Measurements from ENCODE around the gene MPST. TPM values are rescaled to one million over a fixed set of nuclear protein-coding genes. Genes with fewer than 3 reads are reported as not detected.

Gene MPST
- total RNA-seq, 6 donors from 2014 or later: 80.8 to 183 (median 135) TPM

GRCh38 chr22:37072673-37073072 is 53.1 kb downstream of the MPST start:
- Histone ChIP-seq H3K4me1 (peaks cover 0 to under 1% (median 0%) of the 10 kb centered on the region in 4 donors), H3K36me3 (no peaks in the 10 kb centered on the region), H3K4me3 (no peak overlapping the region), H3K27me3 (peaks cover 0 to 12% (median 4%) of the 10 kb centered on the region in 4 donors), H3K27ac (no peak overlapping the region), H3K9me3 (no peaks in the 10 kb centered on the region)
- ATAC-seq (ENCODE audit: low FRiP score in 2 of 2) (no peak), DNase-seq (no peak)
- no peak for TF ChIP-seq POLR2A (IDR thresholded peaks at IDR 0.05)
- TF ChIP-seq CTCF (IDR thresholded peaks at IDR 0.05): no peak
- no peak for TF ChIP-seq POLR2AphosphoS5 (IDR thresholded peaks at IDR 0.05)
- no peak for TF ChIP-seq EP300 (IDR thresholded peaks at IDR 0.05)
- WGBS, 2 donors: 88 to 90% methylated on average over 8 of the region's 8 CpGs

GRCh38 chr22:37074537-37074936 is 55.0 kb downstream of the MPST start:
- WGBS, 2 donors: 70 to 74% methylated on average over 15 to 16 of the region's 16 CpGs
- Histone ChIP-seq H3K4me3 (no peak overlapping the region), H3K9me3 (no peaks in the 10 kb centered on the region), H3K27me3 (no peaks in the 10 kb centered on the region), H3K36me3 (no peaks in the 10 kb centered on the region), H3K4me1 (peaks cover 0 to 10% (median 6%) of the 10 kb centered on the region in 4 donors), H3K27ac (no peak overlapping the region)
- no peak for DNase-seq
- TF ChIP-seq POLR2AphosphoS5 (IDR thresholded peaks at IDR 0.05) (no peak), POLR2A (IDR thresholded peaks at IDR 0.05) (no peak), CTCF (IDR thresholded peaks at IDR 0.05) (no peak), EP300 (IDR thresholded peaks at IDR 0.05) (no peak)
- no peak for ATAC-seq (ENCODE audit: low FRiP score in 2 of 2)

- 62 to 71% methylated on average over 16 to 17 of the region's 17 CpGs for WGBS, 2 donors
- Histone ChIP-seq H3K27me3 (no peaks in the 10 kb centered on the region), H3K4me3 (no peak overlapping the region), H3K9me3 (no peaks in the 10 kb centered on the region), H3K4me1 (peaks cover 0 to 16% (median 7%) of the 10 kb centered on the region in 4 donors), H3K36me3 (no peaks in the 10 kb centered on the region), H3K27ac (no peak overlapping the region)
- DNase-seq (no peak), ATAC-seq (ENCODE audit: low FRiP score in 2 of 2) (peak in 1 of 2 donors; percentile 9)
- no peak for TF ChIP-seq POLR2A (IDR thresholded peaks at IDR 0.05)
- no peak for TF ChIP-seq POLR2AphosphoS5 (IDR thresholded peaks at IDR 0.05)
- TF ChIP-seq CTCF (IDR thresholded peaks at IDR 0.05): no peak
These were observed 55.5 kb downstream of the MPST start for GRCh38 chr22:37075046-37075445.

- no peaks in the 10 kb centered on the region for H3K27me3 ChIP-seq
- ATAC-seq (ENCODE audit: low FRiP score in 2 of 2): no peak
- H3K9me3 ChIP-seq: no peaks in the 10 kb centered on the region
- no peak for DNase-seq
- H3K27ac ChIP-seq: no peak overlapping the region
- no peaks in the 10 kb centered on the region for H3K36me3 ChIP-seq
- TF ChIP-seq POLR2AphosphoS5 (IDR thresholded peaks at IDR 0.05) (no peak), POLR2A (IDR thresholded peaks at IDR 0.05) (no peak), EP300 (IDR thresholded peaks at IDR 0.05) (no peak), CTCF (IDR thresholded peaks at IDR 0.05) (no peak)
- H3K4me3 ChIP-seq: no peak overlapping the region
- WGBS, 2 donors: 83 to 84% methylated on average over 7 to 9 of the region's 9 CpGs
- peaks cover 0 to 16% (median 7%) of the 10 kb centered on the region in 4 donors for H3K4me1 ChIP-seq
These were observed 56.4 kb downstream of the MPST start for GRCh38 chr22:37075822-37076433.
